ENCODE results near the gene WDR17.
"Not testable (repeated sequence)": the region's sequence is repeated elsewhere in the genome, so short reads cannot be mapped to it uniquely, and the experiment has no call there.

WDR17 gene

GRCh38 chr4:176193126-176193525 is 127.5 kb downstream of the WDR17 start:
- no peak for DNase-seq (ENCODE audit: low read depth in 2 of 2)

DNA sequence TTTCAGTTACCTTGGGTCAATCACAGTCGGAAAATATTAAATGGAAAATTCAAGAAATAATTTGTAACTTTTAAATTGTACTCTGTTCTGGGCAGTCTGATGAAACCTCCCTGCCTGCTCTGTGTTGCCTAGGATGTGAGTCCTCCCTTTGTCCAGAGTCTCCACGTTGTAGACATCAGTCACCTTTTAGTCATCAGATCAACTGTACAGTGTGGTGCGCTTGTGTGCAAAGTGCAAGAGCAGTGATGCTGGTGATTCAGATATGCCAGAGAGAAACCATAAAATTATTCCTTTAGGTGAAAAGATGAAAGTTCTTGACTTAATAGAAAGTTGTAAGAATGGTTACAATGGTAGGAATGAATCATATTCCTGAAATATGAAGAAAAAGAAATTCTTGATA is 128.3 kb downstream of the WDR17 start:
- DNase-seq (ENCODE audit: low read depth in 2 of 2) = peak in 1 of 2 donors; percentile 15

DNA sequence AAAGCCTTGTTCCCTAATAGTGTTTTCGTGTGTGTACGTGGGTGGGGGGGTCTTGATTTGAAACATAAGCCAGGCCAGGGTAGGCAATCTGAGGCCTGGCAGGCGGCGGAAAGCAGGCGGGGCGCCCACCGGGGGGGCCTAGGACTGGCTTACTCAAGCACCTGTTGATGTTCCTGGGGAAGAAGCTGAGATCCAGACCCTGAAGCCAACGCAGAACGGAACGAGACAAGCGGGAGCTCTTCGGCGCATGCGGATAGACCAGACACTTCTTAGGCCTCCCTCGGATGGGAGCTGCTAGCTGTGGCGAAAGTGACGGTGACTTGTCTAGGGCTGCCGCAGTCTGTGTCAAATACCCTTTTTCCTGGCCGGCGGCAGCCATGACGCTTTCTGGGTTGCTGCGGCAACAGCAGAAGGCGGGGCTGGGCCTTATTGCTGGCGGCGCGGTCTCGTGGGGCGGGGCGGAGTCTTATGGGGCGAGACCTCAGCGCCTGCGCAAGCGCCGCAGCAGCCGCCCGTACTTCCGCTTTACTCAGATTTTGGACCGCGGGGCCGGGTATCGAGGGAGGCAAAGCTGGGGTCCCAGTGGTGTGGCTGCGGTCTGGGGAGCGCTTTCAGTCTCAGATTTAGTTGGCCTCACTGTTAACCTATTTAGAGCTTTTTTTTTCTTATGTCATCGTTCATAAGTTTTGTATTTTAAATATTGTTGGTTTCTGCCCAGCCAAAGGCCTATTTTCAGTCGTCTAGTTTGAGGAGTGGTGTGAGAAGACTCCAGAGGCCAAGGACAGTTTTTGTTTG is 129.7 kb downstream of the WDR17 start, which contains the start of gene SPATA4:
Gene SPATA4, minus strand, starts transcription at position 402 of the 795 bp plus-strand sequence. Its CDS starts 23 bp downstream, at position 379.
- peak; percentile 89 to 90 for DNase-seq (ENCODE audit: low read depth in 2 of 2)

GRCh38 chr4:176198316-176198903 is 132.8 kb downstream of the WDR17 start:
- no peak for DNase-seq (ENCODE audit: low read depth in 2 of 2)

DNA sequence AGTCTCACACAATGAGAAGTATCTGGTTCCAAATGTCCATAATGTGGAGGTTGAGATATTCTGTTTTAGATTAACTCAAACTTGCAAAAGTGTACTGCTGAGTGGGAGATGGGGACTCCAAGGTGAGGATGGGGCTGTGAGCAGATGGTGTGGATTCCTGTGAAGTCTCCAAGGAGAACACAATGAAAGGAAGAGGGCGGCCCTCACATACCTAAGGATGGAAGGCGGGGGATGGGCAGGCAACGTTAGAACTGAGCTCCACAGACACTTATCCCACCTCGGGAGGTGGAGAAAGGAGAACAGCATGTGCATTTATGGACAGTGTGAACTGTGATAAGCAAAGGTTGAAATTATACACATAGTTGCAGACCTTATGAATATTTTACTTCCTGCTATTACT is 139.7 kb downstream of the WDR17 start:
- no peak for DNase-seq (ENCODE audit: low read depth in 2 of 2)

GRCh38 chr4:176207839-176208238 is 142.2 kb downstream of the WDR17 start:
- no peak for DNase-seq (ENCODE audit: low read depth in 2 of 2)

DNA sequence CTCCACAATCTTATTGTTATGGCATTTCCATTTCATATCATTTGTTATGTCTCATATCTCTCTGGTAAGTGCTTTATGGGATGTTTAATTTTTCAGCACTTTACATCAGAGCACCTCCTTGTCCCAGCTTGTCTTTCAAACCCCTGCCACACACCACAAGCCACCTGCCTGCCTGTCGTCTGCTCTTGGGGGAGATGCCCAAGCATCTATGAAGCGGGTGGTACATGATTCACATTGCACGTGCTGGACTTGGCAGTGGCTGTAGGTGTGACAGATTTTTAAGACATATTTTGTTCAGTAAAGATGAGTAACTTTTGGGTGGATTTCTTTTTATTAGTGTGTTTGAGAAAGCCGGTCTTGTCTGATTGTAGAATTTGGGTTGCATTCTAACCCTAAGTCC is 143.9 kb downstream of the WDR17 start:
- no peak for DNase-seq (ENCODE audit: low read depth in 2 of 2)

GRCh38 chr4:176210101-176210500 is 144.5 kb downstream of the WDR17 start:
- DNase-seq (ENCODE audit: low read depth in 2 of 2) = no peak

GRCh38 chr4:176210579-176211296 is 145.1 kb downstream of the WDR17 start:
- DNase-seq (ENCODE audit: low read depth in 2 of 2) = no peak

GRCh38 chr4:176212351-176212750 is 146.7 kb downstream of the WDR17 start:
- DNase-seq (ENCODE audit: low read depth in 2 of 2) = not testable (repeated sequence)

DNA sequence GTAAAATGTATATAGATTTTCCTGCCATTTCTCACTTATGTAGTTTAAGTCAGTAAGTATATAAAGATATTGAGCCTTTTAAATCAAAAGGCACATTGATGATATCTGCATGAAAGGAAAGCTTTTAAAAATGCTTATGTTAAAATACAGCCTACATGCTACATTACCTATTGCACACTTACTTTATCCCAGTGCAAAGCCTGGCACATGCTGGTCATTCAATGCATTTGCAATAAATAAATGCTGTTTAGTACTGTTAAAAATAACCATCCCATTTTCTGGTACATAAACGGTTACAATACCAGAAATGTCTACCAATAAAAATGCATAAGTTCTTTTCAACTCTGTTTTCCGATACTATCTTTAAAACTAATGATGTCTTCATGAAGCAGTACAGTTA is 151.9 kb downstream of the WDR17 start:
- DNase-seq (ENCODE audit: low read depth in 2 of 2) = no peak

DNA sequence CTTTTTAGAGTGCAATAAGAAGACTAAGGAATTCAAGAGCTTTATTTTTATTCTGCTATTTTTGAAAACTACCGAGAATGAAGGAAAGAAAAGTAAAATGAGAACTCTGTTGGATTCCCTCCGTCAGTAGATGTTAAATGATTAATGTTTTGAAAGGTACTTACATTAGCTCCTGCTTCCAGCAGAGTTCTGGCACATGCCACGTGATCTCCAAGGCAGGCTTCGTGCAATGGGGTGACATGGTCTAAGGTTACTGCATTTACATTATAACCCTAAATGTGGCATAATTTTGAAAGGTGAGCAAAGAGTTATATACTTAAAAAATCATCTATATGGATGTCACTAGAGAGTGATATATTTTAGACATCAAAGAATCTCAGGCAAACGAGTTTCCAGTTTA is 156.5 kb downstream of the WDR17 start:
- DNase-seq (ENCODE audit: low read depth in 2 of 2) = no peak

DNA sequence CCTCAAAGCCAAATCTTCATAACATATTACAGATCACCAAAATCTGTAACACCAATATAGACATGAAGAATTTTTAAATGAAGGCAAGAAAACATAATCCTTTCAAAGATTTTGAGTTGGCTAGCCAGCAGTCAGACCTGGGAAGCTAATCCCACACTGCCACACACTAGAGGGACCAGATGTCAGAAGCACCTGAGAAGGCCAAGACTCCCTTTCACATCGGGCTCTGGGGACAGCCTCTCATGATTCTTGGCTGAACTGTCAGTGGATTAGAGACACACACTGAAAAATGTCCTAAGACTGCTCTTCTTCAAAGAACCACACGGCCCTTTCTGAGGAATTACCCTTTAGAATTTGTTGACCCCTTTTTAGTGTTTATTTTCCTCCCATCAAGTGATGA is 157.9 kb downstream of the WDR17 start:
- no peak for DNase-seq (ENCODE audit: low read depth in 2 of 2)

GRCh38 chr4:176226736-176227135 is 161.1 kb downstream of the WDR17 start:
- no peak for DNase-seq (ENCODE audit: low read depth in 2 of 2)

DNA sequence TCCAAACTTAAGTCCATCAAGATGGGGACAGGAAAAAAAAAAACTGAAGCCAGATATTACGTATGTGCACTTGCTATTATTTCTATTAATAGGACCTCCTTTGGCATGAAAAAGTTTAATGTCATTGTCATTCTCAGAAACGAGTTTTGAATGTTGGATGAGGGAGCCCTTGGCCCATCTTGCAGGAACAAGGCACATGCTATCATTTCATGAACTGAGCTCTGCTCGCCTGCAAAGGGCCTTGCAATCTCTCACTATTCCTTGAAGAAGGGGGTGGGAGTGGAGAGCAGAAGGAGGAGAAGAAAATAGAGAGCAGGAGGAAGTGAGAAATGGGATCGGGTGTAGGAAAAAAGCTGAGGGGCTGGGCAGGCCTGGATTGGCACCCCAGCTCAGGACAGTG is 164.0 kb downstream of the WDR17 start:
- no peak for DNase-seq (ENCODE audit: low read depth in 2 of 2)
